ENCODE data around the gene PDCD7. TPM values are rescaled to one million over a fixed set of nuclear protein-coding genes. Genes with fewer than 3 reads are reported as not detected.
"Not testable (repeated sequence)": the region's sequence is repeated elsewhere in the genome, so short reads cannot be mapped to it uniquely, and the experiment has no call there.

PDCD7 gene
- total and polyA plus RNA-seq, 12 donors: 9.0 to 25.1 (median 15.9) TPM

- Histone ChIP-seq H3K36me3 (peaks cover 0 to 90% (median 18%) of the 10 kb centered on the region in 9 donors), H3K4me1 (peaks cover 0 to 7% (median 0%) of the 10 kb centered on the region in 9 donors), H3K27me3 (no peaks in the 10 kb centered on the region), H3K27ac (no peak overlapping the region), H3K9me3 (no peaks in the 10 kb centered on the region), H3K4me3 (no peak overlapping the region)
- intact Hi-C loops (cut with DNase I): loop anchor here in 9 of 10 donors (1.0 to 10.0 kb wide), 6 partner anchors 47 to 69 kb away; no protein-coding TSS in a partner anchor
- WGBS, 2 donors: 34 to 38% methylated on average over 9 of the region's 9 CpGs
- ATAC-seq (peak in 7 of 8 donors; percentile 37 to 69 (median 60)), DNase-seq (peak; percentile 69 to 70)
- TF ChIP-seq, protein P1, sequence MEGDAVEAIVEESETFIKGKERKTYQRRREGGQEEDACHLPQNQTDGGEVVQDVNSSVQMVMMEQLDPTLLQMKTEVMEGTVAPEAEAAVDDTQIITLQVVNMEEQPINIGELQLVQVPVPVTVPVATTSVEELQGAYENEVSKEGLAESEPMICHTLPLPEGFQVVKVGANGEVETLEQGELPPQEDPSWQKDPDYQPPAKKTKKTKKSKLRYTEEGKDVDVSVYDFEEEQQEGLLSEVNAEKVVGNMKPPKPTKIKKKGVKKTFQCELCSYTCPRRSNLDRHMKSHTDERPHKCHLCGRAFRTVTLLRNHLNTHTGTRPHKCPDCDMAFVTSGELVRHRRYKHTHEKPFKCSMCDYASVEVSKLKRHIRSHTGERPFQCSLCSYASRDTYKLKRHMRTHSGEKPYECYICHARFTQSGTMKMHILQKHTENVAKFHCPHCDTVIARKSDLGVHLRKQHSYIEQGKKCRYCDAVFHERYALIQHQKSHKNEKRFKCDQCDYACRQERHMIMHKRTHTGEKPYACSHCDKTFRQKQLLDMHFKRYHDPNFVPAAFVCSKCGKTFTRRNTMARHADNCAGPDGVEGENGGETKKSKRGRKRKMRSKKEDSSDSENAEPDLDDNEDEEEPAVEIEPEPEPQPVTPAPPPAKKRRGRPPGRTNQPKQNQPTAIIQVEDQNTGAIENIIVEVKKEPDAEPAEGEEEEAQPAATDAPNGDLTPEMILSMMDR (IDR thresholded peaks at IDR 0.05): peak; percentile 59 to 83 (median 77)
Measured at GRCh38 chr15:65101411-65101890, 32.2 kb downstream of the PDCD7 start.

- 87 to 94% methylated on average over 7 of the region's 7 CpGs for WGBS, 2 donors
- Histone ChIP-seq H3K4me3 (no peak overlapping the region), H3K27me3 (no peaks in the 10 kb centered on the region), H3K36me3 (peaks cover 0 to 83% (median 14%) of the 10 kb centered on the region in 9 donors), H3K27ac (no peak overlapping the region), H3K9me3 (no peaks in the 10 kb centered on the region), H3K4me1 (peaks cover 0 to 7% (median 0%) of the 10 kb centered on the region in 9 donors)
- intact Hi-C loops (cut with DNase I): loop anchor here in 8 of 10 donors (2.0 to 10.0 kb wide), 5 partner anchors 46 to 68 kb away; no protein-coding TSS in a partner anchor
- ATAC-seq (no peak), DNase-seq (no peak)
- TF ChIP-seq, protein P1 (IDR thresholded peaks at IDR 0.05): no peak
Measured at GRCh38 chr15:65100442-65100841, 33.2 kb downstream of the PDCD7 start.

DNA sequence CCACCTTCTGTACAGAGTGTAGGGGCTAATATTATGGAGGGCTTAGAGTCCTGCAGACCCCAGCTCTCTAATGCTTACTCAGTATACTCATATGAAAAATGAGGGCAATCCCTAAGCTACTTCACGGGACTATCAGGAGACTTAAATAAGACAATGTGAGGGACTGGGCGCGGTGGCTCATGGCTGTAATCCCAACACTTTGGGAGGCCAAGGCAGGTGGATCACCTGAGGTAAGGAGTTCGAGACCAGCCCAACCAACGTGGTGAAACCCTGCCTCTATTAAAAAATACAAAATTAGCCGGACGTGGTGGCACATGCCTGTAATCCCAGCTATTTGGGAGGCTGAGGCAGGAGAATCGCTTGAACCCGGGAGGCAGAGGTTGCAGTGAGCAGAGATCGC lies 33.8 kb downstream of the PDCD7 start:
- WGBS, 2 donors: 96 to 97% methylated on average over 10 of the region's 10 CpGs
- H3K4me1 ChIP-seq: peaks cover 0 to 11% (median under 1%) of the 10 kb centered on the region in 9 donors
- H3K27ac ChIP-seq, H3K27me3 ChIP-seq, DNase-seq, H3K9me3 ChIP-seq, ATAC-seq, H3K4me3 ChIP-seq: not testable (repeated sequence)
- H3K36me3 ChIP-seq: peaks cover 0 to 76% (median 9%) of the 10 kb centered on the region in 9 donors
- intact Hi-C loops (cut with DNase I): loop anchor here in 9 of 10 donors (2.0 to 10.0 kb wide), 6 partner anchors 42 to 68 kb away; no protein-coding TSS in a partner anchor

- H3K9me3 ChIP-seq: no peaks in the 10 kb centered on the region
- intact Hi-C loops (cut with DNase I): loop anchor here in 1 of 10 donors (5.0 kb wide), 1 partner anchor 42 kb away; no protein-coding TSS in a partner anchor
- peaks cover 0 to 72% (median 9%) of the 10 kb centered on the region in 9 donors for H3K36me3 ChIP-seq
- TF ChIP-seq, protein P1 (IDR thresholded peaks at IDR 0.05): no peak
- H3K4me1 ChIP-seq: peaks cover 0 to 16% (median 4%) of the 10 kb centered on the region in 9 donors
- DNase-seq (no peak), ATAC-seq (no peak)
- 97 to 98% methylated on average over 5 of the region's 5 CpGs for WGBS, 2 donors
- no peak overlapping the region for H3K27ac ChIP-seq
- no peak overlapping the region for H3K4me3 ChIP-seq
- H3K27me3 ChIP-seq: no peaks in the 10 kb centered on the region
Measured at GRCh38 chr15:65099336-65099735, 34.3 kb downstream of the PDCD7 start.
